IMR-90 (cell line): Measurements from ENCODE around the gene FNBP1L.

Experiments
- BHLHE40 ChIP-seq: fragments of 150-350 bp; IDR thresholded peaks from 2 replicates; pipeline ENCODE4 v1.6.1; 2016; ENCODE audit warnings: mild to moderate bottlenecking, low read depth, low read length
- CEBPB ChIP-seq: IDR thresholded peaks from 2 replicates; pipeline ENCODE4 v1.6.1; 2012; ENCODE audit warnings: low read depth, low read length, improper control_type of control experiment
- CHD1 ChIP-seq: IDR thresholded peaks from 2 replicates; pipeline ENCODE4 v1.6.1; 2012; ENCODE audit warnings: low read depth, low read length, improper control_type of control experiment
- CTCF ChIP-seq: conservative IDR thresholded peaks from 2 replicates; pipeline ENCODE4 v1.5.1; 2012; ENCODE audit warnings: mild to moderate bottlenecking, low read depth, low read length, improper control_type of control experiment
- RAD21 ChIP-seq: IDR thresholded peaks from 2 replicates; pipeline ENCODE4 v1.6.1; 2012; ENCODE audit warnings: low read length, improper control_type of control experiment
- SMC3 ChIP-seq: fragments of 150-350 bp; IDR thresholded peaks from 2 replicates; pipeline ENCODE4 v1.6.1; 2016; ENCODE audit warnings: low read depth, mild to moderate bottlenecking, antibody characterized with exemption, low read length, moderate library complexity

- TF ChIP-seq RAD21 (no peak), CTCF (no peak), BHLHE40 (no peak), CEBPB (no peak), CHD1 (no peak), SMC3 (no peak)
These were observed 129.9 kb downstream of the FNBP1L start for GRCh38 chr1:93577536-93578432.
